GM12878 (cell line): ENCODE measurements around the gene CNR1.

ENCODE experiments used
- CBFB ChIP-seq: IDR thresholded peaks from 2 replicates; pipeline ENCODE4 v1.6.1; 2016; ENCODE audit warnings: antibody characterized with exemption, low read depth
- CTCF ChIP-seq, 3 experiments: IDR thresholded peaks in 2 of 3; conservative IDR thresholded peaks in 1 of 3; 2 replicates each; pipeline ENCODE4 v1.5.1; 2011; ENCODE audit warnings: low read depth in 3 of 3, low read length in 3 of 3, mild to moderate bottlenecking in 3 of 3, control low read depth in 2 of 3, moderate library complexity in 2 of 3, inconsistent platforms in 1 of 3, mixed read lengths in 1 of 3; ENCODE audit not compliant: control insufficient read depth in 2 of 3, insufficient read depth in 1 of 3; ENCODE audit errors: extremely low read depth in 1 of 3
- MYC ChIP-seq: IDR thresholded peaks from 2 replicates; pipeline ENCODE4 v1.6.1; 2011; ENCODE audit warnings: mild to moderate bottlenecking, low read length, moderate library complexity, inconsistent platforms; ENCODE audit not compliant: insufficient read depth, insufficient replicate concordance, insufficient read length, severe bottlenecking
- RFX5 ChIP-seq: IDR thresholded peaks from 2 replicates; pipeline ENCODE4 v1.6.1; 2011; ENCODE audit warnings: low read depth, low read length, improper control_type of control experiment
- YY1 ChIP-seq: IDR thresholded peaks from 2 replicates; pipeline ENCODE4 v1.6.1; 2011; ENCODE audit warnings: low read depth, mild to moderate bottlenecking, low read length

GRCh38 chr6:88114838-88115237 lies 51.3 kb downstream of the CNR1 start:
- TF ChIP-seq YY1 = no peak
- no peak for TF ChIP-seq CTCF (IDR thresholded peaks at IDR 0.05 in 2 of 3, conservative IDR thresholded peaks at IDR 0.05 in 1 of 3; ENCODE audit: control insufficient read depth in 2 of 3, extremely low read depth in 1 of 3, insufficient read depth in 1 of 3, low read depth in 3 of 3, low read length in 3 of 3)
- TF ChIP-seq CBFB = no peak
- TF ChIP-seq MYC = no peak
- no peak for TF ChIP-seq RFX5
